ENCODE measurements around the gene LMTK3.

LMTK3 gene

GRCh38 chr19:48469934-48470680, 41.5 kb downstream of the LMTK3 start:
- no peak for DNase-seq

DNA sequence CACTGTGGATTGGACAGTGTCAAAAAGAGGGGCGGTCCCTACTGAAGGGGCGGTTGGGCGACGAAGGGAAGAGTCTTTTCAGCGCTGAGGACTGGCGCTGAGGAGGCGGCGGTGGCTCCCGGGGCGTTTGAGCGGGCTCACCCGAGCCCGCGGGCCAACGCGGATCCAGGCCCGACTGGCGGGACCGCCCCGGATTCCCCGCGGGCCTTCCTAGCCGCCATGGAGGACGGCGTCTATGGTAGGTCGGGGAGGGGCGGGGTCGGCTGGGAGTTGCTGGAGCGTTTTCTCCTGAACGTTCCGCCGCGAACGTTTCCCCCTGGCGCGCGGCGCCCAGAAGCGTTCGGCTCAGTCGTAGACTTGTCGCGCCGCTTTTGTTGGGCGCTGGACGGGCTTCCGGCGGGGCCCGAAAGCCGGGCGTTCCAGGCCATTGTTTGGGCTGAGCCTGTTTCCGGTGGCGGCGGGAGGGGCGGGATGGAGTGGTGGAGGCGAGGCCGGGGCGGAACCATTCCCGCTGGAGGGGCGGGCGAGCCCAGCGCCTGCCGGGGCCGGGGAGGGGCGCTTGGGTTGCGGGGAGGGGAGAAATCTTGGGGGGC, 42.2 kb downstream of the LMTK3 start, which contains the start of gene CYTH2:
Gene CYTH2 (plus strand): TSS at position 81 of the 593 bp plus-strand sequence. CDS start 139 bp downstream, at position 220.
- peak; percentile 86 for DNase-seq

DNA sequence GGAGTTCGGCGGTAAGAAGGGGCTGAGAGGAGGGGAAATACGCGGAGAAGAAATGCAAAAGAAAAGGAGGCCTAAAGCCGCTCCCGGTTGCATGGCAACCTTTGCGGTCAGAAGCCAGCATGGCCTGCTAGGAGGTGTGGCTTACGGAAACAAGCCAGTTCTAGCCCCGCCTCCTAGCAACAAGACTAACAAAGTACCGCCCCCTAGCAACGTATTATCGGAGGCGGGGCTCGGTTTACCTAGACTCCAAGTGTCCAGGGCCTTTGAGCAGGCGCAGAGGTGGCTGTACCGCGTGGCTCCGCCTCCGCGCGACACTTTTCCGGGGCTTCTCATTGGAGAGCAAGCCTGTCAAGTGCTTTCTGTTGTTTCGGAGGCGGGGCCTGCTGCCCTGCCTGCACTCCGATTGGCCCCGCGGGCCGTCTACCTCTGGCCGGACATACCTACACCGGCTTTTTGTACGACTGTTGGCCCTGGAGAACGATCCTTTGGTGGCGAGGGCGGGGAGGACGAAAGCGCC, 42.8 kb downstream of the LMTK3 start:
- peak; percentile 97 for DNase-seq

- DNase-seq, result no peak
Measured at GRCh38 chr19:48466561-48467325, 44.9 kb downstream of the LMTK3 start.

GRCh38 chr19:48465215-48465614, 46.4 kb downstream of the LMTK3 start:
- DNase-seq, result no peak

- DNase-seq, result no peak
Measured at GRCh38 chr19:48461982-48462655, 49.5 kb downstream of the LMTK3 start.

- no peak for DNase-seq
Measured at GRCh38 chr19:48461651-48461981, 50.0 kb downstream of the LMTK3 start.

DNA sequence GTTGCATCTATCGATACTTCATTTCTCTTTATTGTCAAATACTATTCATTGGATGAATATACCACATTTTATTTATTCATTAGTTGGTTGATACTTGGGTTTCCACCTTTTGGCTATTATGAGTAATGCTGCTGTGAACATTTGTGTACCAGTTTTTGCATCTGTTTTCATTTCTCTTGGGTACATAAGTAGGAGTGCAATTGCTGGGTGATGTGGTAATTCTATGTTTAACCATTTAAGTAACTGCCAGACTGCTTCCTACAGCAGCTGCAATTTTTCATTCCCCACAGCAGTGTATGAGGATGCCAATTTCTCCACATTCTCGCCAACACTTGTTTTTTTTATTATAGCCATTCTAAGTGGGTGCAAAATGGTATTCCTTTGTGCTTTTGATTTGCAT, 53.6 kb downstream of the LMTK3 start:
- no peak for DNase-seq

GRCh38 chr19:48456864-48457263, 54.8 kb downstream of the LMTK3 start:
- DNase-seq, result no peak

GRCh38 chr19:48455908-48456562, 55.6 kb downstream of the LMTK3 start:
- no peak for DNase-seq

DNA sequence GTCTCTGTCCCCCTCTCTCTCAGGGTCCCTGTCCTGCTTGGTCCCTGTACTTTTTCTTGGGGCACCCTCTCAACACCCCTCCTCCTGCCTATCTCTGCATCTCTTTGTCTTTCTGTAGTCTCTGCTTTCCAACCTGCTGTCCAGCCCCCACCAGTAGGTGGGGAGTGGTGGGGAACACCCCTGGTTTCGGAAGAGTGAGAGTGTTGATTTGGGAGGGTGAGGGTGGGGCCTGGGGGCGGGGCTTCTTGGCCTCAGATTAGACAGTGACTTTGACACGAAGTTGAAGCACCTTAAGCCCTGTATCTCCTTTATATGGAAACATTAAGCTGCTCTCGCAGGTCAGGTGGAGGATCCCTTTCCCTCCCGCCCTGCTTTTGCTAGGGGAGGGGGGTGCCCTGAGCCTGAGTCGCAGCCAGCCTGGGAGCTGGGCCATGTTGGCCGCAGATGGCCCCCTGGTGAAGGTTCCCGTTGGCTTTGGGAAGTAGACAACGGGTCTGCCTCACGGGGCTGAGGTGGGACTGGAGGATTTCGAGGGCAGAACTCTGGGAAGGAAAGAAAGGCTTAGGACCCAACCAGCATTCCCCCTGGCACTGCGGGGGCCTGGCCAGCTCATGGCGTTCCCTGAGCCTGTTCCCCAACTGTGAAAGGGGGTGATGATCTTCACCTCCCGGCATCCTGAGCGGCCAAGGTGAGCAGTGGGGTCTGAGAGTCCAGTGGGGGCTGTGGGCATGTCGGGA, 56.3 kb downstream of the LMTK3 start, which contains the start of gene KCNJ14:
Gene KCNJ14 (plus strand): TSS at position 404 of the 737 bp plus-strand sequence. CDS start 6,151 bp downstream, outside the sequence.
- DNase-seq, result no peak

DNA sequence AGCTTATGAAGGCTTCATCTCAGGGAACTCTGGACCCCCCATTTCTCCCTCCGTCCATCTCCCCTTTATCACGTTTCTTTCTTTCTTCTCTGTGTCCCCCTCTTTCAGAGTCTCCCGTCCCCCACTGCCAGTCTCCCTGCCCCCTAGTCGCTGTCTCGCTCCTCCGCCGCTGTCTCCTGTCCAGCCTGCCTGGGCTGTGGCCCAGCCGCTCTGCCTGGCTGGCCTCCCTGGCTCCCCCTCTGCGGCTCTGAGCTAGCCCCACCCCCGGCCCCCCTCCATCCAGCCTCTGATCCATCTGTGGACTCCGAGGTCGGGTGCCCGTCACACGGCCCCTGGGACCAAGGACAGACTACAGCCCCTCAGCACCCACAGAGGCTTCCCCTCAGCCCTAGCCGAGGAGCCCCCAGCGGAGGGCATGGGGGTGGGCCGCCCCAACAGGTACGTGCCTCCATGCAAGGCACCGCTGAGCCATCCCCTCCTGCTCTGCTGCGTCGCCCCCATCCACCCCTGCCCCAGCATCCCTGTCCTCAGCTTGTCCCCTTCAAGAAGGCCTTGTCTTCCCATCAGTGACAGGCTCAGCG, 57.4 kb downstream of the LMTK3 start:
- no peak for DNase-seq

DNA sequence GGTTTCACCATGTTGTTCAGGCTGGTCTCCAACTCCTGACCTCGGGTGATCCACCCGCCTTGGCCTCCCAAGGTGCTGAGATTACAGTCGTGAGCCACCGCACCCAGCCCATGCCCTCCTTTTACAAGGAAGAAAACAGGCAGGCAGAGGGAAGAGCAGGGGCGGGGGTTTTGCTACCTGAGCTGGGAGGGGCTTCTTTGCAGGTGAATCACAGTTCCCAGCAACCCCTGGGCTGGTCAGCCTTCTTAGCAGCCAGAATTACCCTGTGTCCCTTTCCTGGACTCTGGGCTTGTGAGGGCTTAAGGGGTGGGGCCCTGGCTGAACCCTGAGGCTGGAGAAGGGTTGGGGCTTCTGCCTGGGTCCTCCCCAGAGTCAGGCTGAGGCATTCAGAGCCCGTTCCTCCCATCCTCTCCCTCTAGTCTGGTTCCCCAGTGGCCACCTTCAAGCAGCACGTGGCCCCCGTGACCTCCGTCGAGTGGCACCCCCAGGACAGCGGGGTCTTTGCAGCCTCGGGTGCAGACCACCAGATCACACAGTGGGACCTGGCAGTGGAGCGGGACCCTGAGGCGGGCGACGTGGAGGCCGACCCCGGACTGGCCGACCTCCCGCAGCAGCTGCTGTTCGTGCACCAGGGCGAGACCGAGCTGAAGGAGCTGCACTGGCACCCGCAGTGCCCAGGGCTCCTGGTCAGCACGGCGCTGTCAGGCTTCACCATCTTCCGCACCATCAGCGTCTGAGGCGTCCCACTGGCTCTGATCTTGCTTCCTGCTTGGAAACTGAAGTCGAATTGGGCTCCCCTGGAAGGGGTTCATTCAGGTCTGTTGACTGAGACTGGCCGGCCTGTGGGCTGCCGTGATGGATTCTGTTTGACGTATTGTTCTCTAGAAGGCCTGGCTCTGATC, 59.1 kb downstream of the LMTK3 start:
- DNase-seq, result no peak

GRCh38 chr19:48451624-48452023, 60.0 kb downstream of the LMTK3 start:
- no peak for DNase-seq

DNA sequence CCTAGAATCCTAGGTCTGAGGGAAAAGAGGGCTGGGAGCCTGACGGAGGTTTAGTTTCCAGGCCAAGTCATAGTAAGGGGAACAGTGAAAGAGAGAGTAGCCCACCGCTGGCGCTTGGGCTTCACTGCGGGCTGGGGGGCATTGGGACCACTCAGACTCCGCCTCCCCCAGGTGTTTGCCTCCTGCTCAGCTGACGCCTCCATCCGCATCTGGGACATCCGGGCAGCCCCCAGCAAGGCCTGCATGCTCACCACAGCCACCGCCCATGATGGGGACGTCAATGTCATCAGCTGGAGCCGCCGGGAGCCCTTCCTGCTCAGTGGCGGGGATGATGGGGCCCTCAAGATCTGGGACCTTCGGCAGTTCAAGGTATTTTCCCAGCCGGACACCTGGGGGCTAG, 60.8 kb downstream of the LMTK3 start:
- no peak for DNase-seq

GRCh38 chr19:48450441-48450840, 61.2 kb downstream of the LMTK3 start:
- DNase-seq, result no peak

DNA sequence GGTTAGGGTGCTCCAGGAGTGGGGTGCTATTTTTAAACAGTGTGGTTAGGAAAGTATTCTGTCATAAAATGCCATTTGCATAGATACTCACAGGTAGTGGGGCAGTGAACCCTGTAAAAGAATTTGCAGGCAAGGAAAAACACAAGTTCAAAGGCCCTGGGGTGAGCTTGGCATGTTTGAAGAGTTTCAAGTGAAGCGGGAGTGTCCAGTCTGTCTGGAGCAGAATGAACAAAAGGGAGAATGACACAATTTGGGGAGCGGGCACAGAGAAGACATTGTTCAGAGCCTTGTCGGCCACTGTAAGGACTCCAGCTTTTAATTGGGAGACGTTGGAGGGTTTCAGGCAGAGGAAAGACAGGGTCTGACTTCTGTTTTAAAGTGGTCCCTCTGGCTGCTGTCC, 63.1 kb downstream of the LMTK3 start:
- DNase-seq, result no peak

- DNase-seq, result no peak
Measured at GRCh38 chr19:48446579-48446978, 65.1 kb downstream of the LMTK3 start.

GRCh38 chr19:48445606-48446481, 65.8 kb downstream of the LMTK3 start, which contains the start of gene GRWD1:
GRWD1 (plus strand) TSS chr19:48445983; CDS start chr19:48446006, 23 bp downstream.
- peak; percentile 92 for DNase-seq

Data from activated CD8-positive, alpha-beta memory T cell treated with anti-CD3 and anti-CD28 coated beads, Interleukin-2, amount 50 U/mL, for 48 hours (primary cell).